Panc1 (cell line): ENCODE data around the gene SYP.

Source experiments
- POLR2AphosphoS5 ChIP-seq: IDR thresholded peaks from 2 replicates; pipeline ENCODE4 v1.6.1; 2012; ENCODE audit warnings: mild to moderate bottlenecking, low read depth, low read length, moderate library complexity
- SIN3A ChIP-seq: IDR thresholded peaks from 2 replicates; pipeline ENCODE4 v1.6.1; 2012; ENCODE audit warnings: low read depth, mild to moderate bottlenecking, low read length, moderate library complexity, borderline replicate concordance; ENCODE audit not compliant: insufficient read depth
- TCF7L2 ChIP-seq: IDR thresholded peaks from 2 replicates; pipeline ENCODE4 v1.6.1; 2011; ENCODE audit warnings: mild to moderate bottlenecking, low read depth, low read length, inconsistent platforms
- TF ChIP-seq, protein P1 (sequence below): fragments of 450-650 bp; IDR thresholded peaks from 2 replicates; pipeline ENCODE4 v1.5.1; 2017; ENCODE audit warnings: mild to moderate bottlenecking
- TF ChIP-seq, protein P2 (sequence below), 2 experiments: IDR thresholded peaks; 2 replicates each; pipeline ENCODE4 v1.6.1; 2011 to 2012; ENCODE audit warnings: low read depth in 2 of 2, control low read depth in 1 of 2, low read length in 1 of 2, mild to moderate bottlenecking in 1 of 2, moderate library complexity in 1 of 2; ENCODE audit not compliant: insufficient read depth in 1 of 2

DNA sequence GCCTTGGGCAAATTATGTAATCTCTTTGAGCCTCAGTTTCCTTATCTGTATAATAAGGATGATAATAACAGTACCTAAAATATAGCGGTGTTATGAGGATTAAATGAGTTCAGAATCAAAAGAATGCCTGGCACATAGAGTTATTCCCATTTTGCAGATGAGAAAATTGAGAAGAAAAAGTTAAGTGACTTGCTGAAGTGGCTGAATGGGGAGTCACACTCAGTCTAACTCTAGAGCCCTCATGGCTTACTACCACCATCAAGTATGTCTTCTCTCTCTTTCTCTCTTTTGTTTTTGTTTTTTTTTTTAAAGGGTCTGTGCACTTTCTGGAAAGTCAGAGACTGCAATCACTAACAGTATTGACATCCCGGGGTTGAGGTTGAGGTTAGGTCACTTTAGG lies 32.5 kb upstream of the SYP start:
- TF ChIP-seq, protein P1, sequence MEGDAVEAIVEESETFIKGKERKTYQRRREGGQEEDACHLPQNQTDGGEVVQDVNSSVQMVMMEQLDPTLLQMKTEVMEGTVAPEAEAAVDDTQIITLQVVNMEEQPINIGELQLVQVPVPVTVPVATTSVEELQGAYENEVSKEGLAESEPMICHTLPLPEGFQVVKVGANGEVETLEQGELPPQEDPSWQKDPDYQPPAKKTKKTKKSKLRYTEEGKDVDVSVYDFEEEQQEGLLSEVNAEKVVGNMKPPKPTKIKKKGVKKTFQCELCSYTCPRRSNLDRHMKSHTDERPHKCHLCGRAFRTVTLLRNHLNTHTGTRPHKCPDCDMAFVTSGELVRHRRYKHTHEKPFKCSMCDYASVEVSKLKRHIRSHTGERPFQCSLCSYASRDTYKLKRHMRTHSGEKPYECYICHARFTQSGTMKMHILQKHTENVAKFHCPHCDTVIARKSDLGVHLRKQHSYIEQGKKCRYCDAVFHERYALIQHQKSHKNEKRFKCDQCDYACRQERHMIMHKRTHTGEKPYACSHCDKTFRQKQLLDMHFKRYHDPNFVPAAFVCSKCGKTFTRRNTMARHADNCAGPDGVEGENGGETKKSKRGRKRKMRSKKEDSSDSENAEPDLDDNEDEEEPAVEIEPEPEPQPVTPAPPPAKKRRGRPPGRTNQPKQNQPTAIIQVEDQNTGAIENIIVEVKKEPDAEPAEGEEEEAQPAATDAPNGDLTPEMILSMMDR: no peak
- no peak for TF ChIP-seq SIN3A
- no peak for TF ChIP-seq POLR2AphosphoS5
- TF ChIP-seq, protein P2, sequence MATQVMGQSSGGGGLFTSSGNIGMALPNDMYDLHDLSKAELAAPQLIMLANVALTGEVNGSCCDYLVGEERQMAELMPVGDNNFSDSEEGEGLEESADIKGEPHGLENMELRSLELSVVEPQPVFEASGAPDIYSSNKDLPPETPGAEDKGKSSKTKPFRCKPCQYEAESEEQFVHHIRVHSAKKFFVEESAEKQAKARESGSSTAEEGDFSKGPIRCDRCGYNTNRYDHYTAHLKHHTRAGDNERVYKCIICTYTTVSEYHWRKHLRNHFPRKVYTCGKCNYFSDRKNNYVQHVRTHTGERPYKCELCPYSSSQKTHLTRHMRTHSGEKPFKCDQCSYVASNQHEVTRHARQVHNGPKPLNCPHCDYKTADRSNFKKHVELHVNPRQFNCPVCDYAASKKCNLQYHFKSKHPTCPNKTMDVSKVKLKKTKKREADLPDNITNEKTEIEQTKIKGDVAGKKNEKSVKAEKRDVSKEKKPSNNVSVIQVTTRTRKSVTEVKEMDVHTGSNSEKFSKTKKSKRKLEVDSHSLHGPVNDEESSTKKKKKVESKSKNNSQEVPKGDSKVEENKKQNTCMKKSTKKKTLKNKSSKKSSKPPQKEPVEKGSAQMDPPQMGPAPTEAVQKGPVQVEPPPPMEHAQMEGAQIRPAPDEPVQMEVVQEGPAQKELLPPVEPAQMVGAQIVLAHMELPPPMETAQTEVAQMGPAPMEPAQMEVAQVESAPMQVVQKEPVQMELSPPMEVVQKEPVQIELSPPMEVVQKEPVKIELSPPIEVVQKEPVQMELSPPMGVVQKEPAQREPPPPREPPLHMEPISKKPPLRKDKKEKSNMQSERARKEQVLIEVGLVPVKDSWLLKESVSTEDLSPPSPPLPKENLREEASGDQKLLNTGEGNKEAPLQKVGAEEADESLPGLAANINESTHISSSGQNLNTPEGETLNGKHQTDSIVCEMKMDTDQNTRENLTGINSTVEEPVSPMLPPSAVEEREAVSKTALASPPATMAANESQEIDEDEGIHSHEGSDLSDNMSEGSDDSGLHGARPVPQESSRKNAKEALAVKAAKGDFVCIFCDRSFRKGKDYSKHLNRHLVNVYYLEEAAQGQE (IDR thresholded peaks at IDR 0.05; ENCODE audit: insufficient read depth in 1 of 2, low read depth in 2 of 2, low read length in 1 of 2): no peak
- TF ChIP-seq TCF7L2: no peak
